Ammon's horn (tissue), 1 donor: ENCODE results near the gene TTLL10.

Source experiments
- DNase-seq: peaks from one replicate; pipeline ENCODE4 v3.0.0-alpha.2; 2016; ENCODE audit warnings: low spot score

TTLL10 gene

DNA sequence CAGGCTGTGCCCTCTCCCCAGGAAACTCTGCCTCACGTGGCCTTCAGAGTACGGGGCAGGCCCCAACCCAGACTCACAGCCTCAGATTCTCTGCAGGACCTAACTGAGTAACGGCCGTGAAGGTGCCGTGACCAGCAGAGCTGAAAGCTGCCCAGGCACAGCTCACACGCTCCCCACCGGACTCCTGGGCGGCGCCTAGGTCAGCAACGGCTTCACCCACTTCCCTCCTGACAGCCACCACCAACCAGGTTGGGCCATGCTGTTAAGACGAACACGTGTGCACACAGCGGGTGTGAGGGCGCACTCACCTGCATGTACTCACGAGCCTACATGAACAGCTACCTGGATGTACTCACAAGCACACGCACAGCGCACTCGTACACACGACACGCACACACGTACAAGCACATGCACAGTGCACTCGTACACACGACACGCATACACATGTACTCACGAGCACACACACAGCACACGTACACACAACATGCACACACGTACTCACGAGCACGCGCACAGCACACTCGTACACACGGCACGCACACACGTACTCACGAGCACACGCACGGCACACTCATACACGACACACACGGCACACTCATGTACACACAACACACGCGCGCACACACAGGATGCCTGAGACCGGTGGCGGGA is 49.0 kb downstream of the TTLL10 start:
- DNase-seq: no peak

DNA sequence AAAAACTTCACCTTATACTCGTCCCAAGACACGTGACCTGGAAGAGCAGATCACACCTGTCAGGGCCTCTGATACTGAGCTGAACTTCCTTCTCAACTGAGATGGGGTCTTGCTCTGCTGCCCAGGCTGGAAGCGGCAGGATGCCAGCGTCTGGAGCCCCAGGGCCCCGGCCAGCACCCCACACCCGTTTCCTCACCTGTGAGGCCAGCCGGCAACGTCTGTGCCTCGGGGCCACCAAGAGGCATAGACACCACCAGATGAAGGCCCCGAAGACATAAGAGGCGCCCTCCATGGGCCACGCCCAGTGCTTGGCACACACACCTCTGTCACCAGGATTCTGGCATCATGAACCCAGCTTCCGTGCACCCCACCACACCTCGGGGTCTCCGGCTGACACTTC is 49.6 kb downstream of the TTLL10 start:
- DNase-seq: no peak

DNA sequence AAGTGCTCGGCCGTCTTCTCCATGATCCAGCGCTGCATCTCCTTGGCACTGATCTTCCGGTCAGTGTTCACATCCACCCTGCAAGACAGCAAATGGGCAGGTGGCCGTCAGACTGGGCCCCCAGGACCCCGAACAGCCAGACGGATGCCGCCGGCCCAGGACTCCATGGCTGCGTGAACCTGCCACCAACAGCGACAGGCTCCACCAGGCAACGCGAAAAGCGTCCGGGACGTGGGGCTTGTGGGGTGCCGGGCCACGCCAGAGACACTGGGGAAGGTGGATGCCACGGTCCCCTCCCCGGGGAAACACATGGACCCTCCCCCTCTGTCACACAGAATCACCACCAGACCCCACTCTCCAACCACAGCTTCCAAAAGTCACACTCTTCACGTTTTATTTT is 50.2 kb downstream of the TTLL10 start:
- no peak for DNase-seq

DNA sequence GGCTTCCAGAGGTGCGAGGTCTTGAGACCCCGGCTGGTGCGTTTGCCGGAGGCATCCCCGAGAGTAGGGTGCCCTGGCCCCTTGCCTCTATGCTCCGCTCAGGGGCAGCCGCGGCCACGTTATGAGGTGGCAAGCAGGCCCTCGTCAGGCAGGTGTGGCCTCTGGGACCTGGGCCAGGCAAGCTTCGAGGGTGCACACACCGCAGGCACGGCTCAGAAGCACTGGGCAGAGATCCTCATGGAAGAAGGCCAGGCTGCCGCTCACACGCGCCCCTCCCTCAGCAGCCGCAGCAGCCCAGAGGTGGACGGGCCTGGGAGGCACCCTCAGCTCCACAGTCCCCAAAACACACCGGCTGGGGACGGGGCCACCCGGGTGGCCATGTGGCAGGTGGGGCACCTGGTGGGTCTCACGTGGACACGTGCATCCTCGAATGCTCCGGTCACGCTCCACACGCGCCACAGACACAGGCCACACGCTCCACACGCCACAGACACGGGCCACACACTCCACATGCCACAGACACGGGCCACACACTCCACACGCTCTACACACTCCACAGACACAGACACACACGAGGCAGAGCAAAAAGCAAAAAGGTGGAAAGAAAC is 51.7 kb downstream of the TTLL10 start:
- no peak for DNase-seq

DNA sequence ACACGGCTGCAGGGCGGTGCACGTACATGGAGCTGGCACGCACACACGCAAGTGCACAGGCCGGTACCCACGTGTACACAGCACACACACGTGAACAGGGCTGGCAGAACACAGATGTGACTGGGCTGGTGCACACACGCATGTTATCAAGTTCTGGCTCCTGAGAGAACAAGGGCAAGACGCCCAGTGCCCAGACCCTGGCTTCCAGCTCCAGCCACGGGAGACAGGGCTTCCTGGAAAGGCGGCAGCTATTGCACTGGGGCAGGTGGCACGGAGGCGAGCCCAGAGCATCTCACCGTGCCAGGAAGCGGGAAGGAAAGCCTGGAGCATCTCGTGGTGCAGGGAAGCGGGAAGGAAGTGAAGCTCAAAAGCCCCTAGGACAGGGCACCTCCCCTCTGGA is 52.2 kb downstream of the TTLL10 start:
- peak; percentile 49 for DNase-seq

DNA sequence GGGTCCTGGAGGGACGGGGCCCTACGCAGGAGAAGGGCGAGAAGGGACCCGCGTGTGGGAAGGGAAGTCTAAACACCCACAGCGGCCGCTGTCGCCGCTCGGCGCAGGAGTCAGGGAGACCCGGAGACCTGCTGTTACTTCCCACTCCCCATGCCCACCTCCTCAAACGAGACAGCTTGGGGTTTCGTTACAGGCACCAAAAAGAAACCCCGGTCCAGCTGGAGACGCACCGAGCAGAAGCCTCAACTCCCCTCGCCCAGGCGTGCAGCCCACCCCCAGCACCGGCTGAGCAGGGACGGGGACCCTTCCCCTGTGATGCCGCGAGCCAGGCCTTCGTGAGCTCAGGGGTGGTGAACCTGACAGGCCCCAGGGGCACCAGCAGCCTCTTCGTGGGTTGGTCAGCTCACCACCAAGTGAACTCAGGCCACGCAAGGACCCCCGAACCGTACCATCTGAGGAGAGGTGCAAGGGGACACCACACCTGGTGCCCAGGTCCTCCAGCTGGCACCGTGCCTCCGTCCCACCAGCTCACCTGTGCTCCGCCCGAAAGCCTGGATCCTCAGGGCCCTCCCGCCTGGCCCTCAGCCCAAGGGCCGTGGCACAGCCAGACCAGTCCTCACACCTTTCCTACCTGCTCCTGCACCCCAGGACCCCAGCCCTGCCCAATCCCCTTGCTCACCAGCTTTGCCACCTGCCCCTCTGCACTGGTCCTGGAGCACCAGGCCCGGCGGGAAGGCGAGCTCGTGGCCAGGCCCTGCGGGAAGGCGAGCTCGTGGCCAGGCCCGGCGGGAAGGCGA is 53.1 kb downstream of the TTLL10 start:
- no peak for DNase-seq

DNA sequence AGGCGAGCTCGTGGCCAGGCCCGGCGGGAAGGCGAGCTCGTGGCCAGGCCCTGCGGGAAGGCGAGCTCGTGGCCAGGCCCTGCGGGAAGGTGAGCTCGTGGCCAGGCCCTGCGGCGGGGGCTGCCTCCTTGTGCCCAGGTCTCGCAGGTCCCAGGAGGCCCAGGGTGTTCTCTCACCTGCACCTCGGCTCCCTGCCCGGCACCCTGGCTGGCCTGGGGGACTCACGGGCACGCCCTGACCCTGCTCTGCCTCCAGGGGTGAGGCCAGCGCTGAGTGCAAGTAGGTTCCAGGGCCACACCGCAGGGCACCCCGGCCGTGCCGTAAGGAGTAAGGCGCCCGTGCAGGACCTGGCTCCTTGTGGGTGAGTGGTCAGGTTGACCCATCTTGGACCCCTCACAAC is 53.7 kb downstream of the TTLL10 start:
- DNase-seq: no peak

DNA sequence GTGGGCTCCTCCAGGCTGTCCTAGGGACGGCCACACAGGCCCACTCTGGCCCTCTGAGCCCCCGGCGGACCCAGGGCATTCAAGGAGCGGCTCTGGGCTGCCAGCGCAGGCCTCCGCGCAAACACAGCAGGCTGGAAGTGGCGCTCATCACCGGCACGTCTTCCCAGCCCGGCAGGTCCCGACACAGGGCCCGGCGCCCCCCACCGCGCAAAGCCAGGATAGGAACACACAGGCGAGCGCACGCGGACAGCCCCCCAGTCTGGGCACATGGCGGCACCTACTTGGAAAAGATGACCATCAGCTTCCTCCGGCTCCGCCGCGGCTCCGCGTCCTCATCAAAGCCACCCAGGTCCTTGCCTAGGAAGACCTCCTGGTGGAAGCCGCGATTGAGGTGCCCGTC is 54.5 kb downstream of the TTLL10 start:
- DNase-seq: no peak

DNA sequence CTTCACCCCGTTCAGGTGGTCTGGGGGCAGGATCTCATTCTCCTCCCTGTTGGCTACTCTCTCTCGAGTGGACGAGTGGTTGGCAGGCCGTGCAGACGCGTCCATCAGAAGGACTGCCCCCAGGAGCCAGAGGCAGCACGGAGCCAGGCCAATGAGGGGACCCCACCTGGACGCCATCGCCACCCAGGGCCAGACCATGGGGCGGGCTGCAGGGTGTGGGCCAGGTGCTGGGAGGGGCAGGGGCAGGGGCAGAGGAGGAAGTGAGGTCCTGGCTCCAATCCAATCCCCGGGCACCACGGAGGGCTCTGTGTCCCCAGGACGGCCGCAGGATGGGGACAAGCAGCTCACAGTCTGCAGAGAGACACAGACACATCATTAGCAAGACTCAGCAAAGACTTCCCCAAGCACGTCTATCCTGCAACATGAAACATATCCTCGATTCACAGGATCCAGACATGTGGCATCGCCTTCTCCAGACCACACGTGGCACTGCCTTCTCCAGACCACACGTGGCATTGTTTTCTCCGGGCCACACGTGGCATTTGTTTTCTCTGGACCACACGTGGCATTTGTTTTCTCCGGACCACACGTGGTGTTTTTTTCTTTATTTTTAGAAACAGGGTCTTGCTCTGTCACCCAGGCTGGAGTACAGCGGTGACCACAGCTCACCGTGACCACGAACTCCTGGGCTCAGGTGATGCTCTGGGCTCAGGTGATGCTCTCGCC is 55.1 kb downstream of the TTLL10 start:
- no peak for DNase-seq

DNA sequence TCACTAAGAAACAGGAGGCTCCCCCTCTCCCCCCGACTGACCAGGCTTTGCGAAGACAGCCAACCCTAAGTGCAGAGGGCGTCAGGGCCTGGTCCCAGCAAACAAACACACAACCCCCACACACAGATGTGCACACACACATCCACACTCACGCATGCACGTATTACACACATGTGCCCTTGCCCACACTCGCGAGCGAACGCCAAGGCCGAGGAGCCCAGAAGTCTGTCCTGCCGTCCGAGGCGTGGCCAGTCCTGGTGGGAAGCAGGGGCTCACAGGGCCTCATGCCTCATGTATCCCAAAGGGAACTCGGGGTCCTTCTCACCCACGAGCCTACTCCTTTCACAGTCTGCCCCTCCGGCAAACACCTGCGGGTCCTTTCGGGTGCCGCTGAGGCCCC is 56.1 kb downstream of the TTLL10 start:
- no peak for DNase-seq

DNA sequence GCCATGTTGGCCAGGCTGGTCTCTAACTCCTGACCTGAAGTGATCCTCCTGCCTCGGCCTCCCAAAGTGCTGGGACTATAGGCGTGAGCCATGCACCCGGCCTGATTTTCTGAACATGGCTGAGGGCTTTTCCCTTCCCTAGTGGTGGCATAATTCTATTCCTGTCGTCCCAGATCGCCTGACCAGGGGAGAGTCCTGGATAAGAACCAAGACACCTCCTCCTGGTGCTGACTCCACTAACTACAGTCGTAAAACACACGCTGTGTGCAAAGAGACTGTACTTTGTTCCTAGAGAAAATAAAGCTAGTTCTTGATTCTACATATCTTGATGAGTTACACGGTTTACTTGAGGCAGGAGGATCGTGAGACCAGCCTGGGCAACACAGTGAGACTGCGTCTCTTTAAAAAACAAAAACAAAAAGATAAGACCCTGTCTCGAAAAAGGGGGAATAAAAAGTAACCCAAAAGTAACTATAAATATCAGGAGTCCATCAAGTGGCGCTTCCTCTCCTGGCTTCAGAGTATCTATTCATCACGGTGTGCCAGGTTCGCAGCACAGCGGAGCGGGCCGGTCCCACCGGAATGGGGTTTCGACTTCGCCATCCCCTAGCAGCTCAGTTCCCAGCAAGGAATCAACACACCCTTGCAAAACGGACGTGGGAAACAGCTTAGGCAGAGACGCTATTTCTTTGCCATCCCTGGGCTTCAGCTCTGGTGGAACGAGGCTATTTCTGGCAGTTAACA is 57.1 kb downstream of the TTLL10 start:
- no peak for DNase-seq

DNA sequence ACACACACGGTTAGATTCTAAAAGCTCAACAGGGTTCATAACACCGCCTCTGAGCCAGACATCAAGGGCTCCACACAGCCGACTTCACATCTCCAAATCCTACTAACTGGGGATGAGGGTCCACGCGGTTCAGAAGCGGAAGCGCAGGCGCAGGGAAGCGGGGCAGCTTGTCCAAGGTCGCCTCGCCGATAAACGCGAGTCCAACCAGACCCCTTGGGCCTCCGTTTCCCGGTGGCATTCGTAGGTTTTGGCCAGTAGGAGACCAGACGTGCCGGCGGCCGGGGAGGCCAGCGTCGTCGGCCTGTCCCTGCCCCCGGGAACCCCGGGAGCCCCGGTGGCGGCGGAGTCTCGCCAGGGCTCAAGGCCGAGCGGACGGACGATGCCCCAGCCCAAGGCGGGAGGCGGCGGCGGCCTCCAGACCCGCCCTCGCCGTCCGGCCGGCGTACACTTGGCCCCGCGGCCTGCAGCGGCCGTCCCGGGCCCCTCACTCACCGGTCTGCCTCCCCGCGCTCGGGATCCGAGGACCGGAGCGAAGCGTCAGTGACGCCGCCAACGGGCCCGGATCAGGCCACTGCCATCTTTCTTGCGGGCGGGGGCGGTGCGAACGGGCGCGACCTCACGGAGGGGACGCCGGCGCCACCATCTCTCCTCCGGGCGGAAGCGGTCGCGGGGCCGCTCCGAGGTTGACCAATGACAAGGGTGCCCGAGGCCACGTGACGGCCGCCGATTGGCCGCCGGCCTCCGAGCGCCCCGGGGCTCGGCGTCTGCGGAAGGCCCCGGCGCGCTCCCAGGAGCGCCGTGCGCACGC is 57.9 kb downstream of the TTLL10 start, which contains the start of gene SDF4:
Gene SDF4 (minus strand): TSS at position 602 of the 808 bp plus-strand sequence. CDS start 3,229 bp downstream, outside the sequence.
- DNase-seq: peak; percentile 95

DNA sequence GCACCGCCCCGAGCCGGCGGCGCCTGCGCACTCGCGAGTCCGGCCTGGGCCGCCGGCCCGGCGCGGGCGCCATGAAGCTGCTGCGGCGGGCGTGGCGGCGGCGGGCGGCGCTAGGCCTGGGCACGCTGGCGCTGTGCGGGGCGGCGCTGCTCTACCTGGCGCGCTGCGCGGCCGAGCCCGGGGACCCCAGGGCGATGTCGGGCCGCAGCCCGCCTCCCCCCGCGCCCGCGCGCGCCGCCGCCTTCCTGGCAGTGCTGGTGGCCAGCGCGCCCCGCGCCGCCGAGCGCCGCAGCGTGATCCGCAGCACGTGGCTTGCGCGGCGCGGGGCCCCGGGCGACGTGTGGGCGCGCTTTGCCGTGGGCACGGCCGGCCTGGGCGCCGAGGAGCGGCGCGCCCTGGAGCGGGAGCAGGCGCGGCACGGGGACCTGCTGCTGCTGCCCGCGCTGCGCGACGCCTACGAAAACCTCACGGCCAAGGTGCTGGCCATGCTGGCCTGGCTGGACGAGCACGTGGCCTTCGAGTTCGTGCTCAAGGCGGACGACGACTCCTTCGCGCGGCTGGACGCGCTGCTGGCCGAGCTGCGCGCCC is 58.6 kb downstream of the TTLL10 start, which contains the start of gene B3GALT6:
Gene B3GALT6 (plus strand): TSS at position 30 of the 588 bp plus-strand sequence. CDS start 42 bp downstream, at position 72.
- DNase-seq: no peak

DNA sequence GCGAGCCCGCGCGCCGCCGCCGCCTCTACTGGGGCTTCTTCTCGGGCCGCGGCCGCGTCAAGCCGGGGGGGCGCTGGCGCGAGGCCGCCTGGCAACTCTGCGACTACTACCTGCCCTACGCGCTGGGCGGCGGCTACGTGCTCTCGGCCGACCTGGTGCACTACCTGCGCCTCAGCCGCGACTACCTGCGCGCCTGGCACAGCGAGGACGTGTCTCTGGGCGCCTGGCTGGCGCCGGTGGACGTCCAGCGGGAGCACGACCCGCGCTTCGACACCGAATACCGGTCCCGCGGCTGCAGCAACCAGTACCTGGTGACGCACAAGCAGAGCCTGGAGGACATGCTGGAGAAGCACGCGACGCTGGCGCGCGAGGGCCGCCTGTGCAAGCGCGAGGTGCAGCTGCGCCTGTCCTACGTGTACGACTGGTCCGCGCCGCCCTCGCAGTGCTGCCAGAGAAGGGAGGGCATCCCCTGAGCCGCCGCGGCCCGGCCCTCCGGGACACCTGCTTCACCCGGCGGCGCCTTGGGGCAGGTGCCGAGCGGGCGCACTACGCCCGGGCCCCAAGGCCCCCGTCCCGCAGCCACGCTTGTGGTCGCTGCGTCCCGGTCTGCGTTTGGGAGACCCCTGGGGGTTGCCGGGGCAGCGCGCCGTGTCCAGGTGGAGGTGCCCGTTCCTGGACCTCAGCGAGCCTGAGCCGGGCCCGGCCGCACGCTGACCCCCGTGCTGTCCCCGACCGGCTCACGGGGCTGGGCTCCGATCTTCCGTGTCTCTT is 59.3 kb downstream of the TTLL10 start:
- no peak for DNase-seq

DNA sequence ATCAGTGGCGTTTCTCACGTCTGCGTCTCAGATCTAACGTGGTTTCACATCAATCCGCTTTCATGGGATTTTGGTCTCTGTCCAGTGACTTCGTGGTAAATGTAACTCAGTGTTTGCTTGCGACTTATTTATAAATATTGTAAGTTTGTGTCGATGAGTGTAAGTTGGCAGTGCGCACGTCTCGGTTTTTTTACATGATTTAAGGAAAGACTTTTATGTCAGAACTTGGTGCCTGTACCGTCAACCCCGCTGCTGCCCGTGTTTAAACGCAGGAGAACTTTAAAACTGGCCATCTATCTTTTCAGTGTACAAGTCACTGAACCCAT is 59.9 kb downstream of the TTLL10 start:
- DNase-seq: no peak

DNA sequence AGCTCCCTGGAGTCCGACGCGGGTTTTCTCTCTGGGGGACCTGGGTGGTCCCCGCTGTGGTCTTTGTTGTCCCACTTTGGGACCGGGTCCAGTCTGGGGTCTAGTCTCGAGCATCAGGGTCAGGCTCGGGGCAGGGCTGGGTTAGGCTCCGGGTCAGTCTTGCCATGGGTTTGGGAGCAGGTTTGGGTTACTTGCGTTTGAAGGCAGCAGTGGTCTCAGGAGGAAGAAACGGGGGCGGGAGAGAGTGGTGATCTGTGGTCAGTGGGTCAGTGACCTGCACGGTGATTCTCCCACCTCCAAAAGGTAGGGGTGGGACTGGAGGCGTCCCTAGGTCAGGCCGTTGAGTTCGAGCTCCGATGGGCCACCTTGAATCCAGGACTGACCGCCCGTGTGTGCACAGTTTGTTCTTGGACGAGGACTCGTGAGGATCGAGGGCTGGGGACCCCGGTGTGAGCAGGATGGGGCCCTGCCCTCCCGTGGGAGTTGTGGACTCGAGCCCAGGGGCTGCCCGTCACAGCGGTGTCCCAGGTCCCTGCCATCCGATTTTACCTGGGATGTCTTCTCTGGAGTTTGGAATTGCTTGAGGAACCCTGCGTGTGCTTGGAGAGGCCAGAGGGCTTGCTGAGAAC is 60.6 kb downstream of the TTLL10 start:
- no peak for DNase-seq

DNA sequence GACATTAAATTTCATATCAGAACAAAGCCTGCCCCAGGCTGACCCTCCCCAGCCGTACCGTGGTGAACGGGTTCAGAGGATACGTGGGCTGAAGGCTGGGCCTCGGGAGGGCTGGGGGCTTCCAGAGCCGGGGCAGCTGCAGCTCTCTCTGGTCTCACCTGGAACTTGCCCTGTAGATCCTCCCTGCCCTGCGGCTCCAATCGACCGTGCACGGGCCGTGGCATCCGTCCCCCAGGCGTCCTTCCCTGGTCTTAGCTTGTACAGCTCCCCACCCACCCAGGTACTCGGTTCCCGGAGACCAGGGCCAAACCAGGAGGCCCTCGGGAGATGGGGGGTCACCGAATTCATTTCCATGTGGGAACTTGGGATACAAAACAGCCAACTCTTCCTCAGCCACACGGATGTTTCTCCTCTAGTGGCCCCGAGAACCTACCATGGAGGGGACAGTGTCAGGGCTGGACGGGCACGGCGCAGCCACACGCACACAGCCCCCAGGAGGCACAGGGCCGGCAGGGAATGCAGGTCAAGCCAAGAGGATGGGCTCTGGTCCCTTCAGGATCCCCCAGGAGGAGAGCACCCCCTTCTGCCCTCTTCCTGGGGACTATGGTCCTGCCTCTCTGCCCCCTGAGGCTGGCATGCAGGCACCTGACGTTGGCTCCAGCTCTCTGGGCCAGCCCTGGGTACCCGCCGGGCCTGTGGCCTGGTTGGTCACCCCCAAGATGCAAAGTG is 61.5 kb downstream of the TTLL10 start:
- DNase-seq: no peak

DNA sequence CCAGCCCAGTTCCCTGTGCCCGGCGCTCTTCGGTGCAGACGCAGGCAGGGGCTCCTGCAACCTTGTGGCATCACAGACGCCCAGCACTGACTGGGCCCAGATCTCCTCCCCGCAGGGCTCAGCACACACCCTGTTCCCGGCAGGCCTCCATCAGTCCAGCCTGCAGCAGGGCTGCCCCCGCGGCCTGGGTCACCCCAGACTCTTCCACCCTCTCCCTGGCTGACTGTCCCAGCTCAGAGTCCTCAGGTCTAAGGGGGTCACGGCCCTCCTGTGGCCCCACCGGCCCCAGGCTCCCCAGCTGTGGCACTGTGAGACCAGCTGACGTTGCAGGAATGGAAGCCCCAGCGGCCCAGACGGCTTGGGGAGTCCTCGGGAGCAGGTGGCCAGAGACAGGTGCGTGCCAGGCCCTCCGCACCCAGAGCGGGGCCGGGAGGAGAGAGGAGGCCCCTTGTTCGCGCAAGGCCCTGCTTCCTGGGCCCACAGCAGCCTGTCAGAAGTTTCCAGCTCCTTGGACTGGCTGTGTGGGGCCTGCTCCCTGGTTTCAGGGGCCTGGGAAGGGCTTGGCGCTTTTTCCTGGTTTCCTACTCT is 62.6 kb downstream of the TTLL10 start:
- no peak for DNase-seq
